ENCODE results near the gene A1BG. TPM values are rescaled to one million over a fixed set of nuclear protein-coding genes. Genes with fewer than 3 reads are reported as not detected.

A1BG gene
- total and polyA plus RNA-seq, 4 donors: 521 to 2,157 (median 1,029) TPM

GRCh38 chr19:58400316-58400915 lies 47.1 kb upstream of the A1BG start:
- Histone ChIP-seq H3K4me1 (ENCODE audit: control insufficient read depth in 4 of 4, insufficient read depth in 4 of 4, low read length in 3 of 4) (peaks cover 6 to 22% (median 18%) of the 10 kb centered on the region in 4 donors), H3K36me3 (ENCODE audit: control insufficient read depth in 4 of 4, insufficient read depth in 3 of 4, low read depth in 1 of 4, low read length in 3 of 4) (no peaks in the 10 kb centered on the region), H3K9me3 (ENCODE audit: control insufficient read depth in 4 of 4, low read length in 3 of 4) (no peaks in the 10 kb centered on the region), H3K9ac (ENCODE audit: low read depth in 1 of 2, low read length in 2 of 2) (no peak overlapping the region), H3K27me3 (ENCODE audit: control insufficient read depth in 4 of 4, insufficient read depth in 4 of 4, low read length in 3 of 4) (peaks cover 0 to 5% (median 0%) of the 10 kb centered on the region in 4 donors), H3K4me3 (ENCODE audit: low read depth in 1 of 3, low read length in 3 of 3) (peak overlapping the region in 1 of 3 donors; percentile 33), H3K27ac (ENCODE audit: low read depth in 1 of 2, low read length in 2 of 2) (no peak overlapping the region)
- no peak for DNase-seq (ENCODE audit: low spot score)
- 58% methylated on average over 18 of the region's 18 CpGs for WGBS
- TF ChIP-seq REST (IDR thresholded peaks at IDR 0.05): no peak
- TF ChIP-seq RXRA (IDR thresholded peaks at IDR 0.05): no peak
- TF ChIP-seq TAF1 (conservative IDR thresholded peaks at IDR 0.05): no peak
- TF ChIP-seq CTCF (IDR thresholded peaks at IDR 0.05; ENCODE audit: low read depth, low read length, missing input control): no peak
- TF ChIP-seq RAD21 (IDR thresholded peaks at IDR 0.05): no peak
- no peak for TF ChIP-seq FOXA1 (IDR thresholded peaks at IDR 0.05)

- H3K9me3 ChIP-seq (ENCODE audit: control insufficient read depth in 4 of 4, low read length in 3 of 4): no peaks in the 10 kb centered on the region
- H3K36me3 ChIP-seq (ENCODE audit: control insufficient read depth in 4 of 4, insufficient read depth in 3 of 4, low read depth in 1 of 4, low read length in 3 of 4): peaks cover 0 to 3% (median 1%) of the 10 kb centered on the region in 4 donors
- 100% methylated on average over 3 of the region's 3 CpGs for WGBS
- no peak overlapping the region for H3K27ac ChIP-seq (ENCODE audit: low read depth in 1 of 2, low read length in 2 of 2)
- peaks cover 6 to 22% (median 18%) of the 10 kb centered on the region in 4 donors for H3K4me1 ChIP-seq (ENCODE audit: control insufficient read depth in 4 of 4, insufficient read depth in 4 of 4, low read length in 3 of 4)
- H3K9ac ChIP-seq (ENCODE audit: low read depth in 1 of 2, low read length in 2 of 2): no peak overlapping the region
- TF ChIP-seq YY1 (IDR thresholded peaks at IDR 0.05) (no peak), NR2F2 (IDR thresholded peaks at IDR 0.05) (no peak), RXRA (IDR thresholded peaks at IDR 0.05) (no peak), TAF1 (conservative IDR thresholded peaks at IDR 0.05) (no peak), SP1 (IDR thresholded peaks at IDR 0.05) (no peak), RAD21 (IDR thresholded peaks at IDR 0.05) (no peak), REST (IDR thresholded peaks at IDR 0.05) (no peak), JUND (IDR thresholded peaks at IDR 0.05) (no peak), ZBTB33 (IDR thresholded peaks at IDR 0.05) (no peak), CTCF (IDR thresholded peaks at IDR 0.05; ENCODE audit: low read depth, low read length, missing input control) (no peak), ATF3 (IDR thresholded peaks at IDR 0.05) (no peak), FOXA2 (IDR thresholded peaks at IDR 0.05) (no peak), FOXA1 (IDR thresholded peaks at IDR 0.05) (no peak), MAX (IDR thresholded peaks at IDR 0.05) (no peak), GABPA (IDR thresholded peaks at IDR 0.05 in 1 of 2, conservative IDR thresholded peaks at IDR 0.05 in 1 of 2) (no peak), HNF4G (IDR thresholded peaks at IDR 0.05) (no peak), EGR1 (IDR thresholded peaks at IDR 0.05; ENCODE audit: low read depth in 2 of 2) (no peak), HNF4A (conservative IDR thresholded peaks at IDR 0.05) (no peak)
- no peak overlapping the region for H3K4me3 ChIP-seq (ENCODE audit: low read depth in 1 of 3, low read length in 3 of 3)
- no peak for DNase-seq (ENCODE audit: low spot score)
- H3K27me3 ChIP-seq (ENCODE audit: control insufficient read depth in 4 of 4, insufficient read depth in 4 of 4, low read length in 3 of 4): peaks cover 0 to 5% (median 0%) of the 10 kb centered on the region in 4 donors
These were observed 46.6 kb upstream of the A1BG start for GRCh38 chr19:58399903-58400302.

Data from liver (tissue), 9 donors.